GM21390 (cell line): ENCODE data around the gene SMARCA5.

Experiments used
- ATAC-seq: cut with Tn5 transposase; IDR thresholded peaks from one replicate; pipeline ENCODE4 v1.9.1; 2021; ENCODE audit not compliant: unreplicated experiment

SMARCA5 gene

GRCh38 chr4:143531380-143531779 is 17.9 kb downstream of the SMARCA5 start:
- no peak for ATAC-seq

GRCh38 chr4:143531788-143532491 is 18.4 kb downstream of the SMARCA5 start:
- no peak for ATAC-seq

- no peak for ATAC-seq
Observed at GRCh38 chr4:143538979-143539669, 25.6 kb downstream of the SMARCA5 start.

GRCh38 chr4:143539670-143540023 is 26.1 kb downstream of the SMARCA5 start:
- no peak for ATAC-seq

GRCh38 chr4:143549928-143550327 is 36.4 kb downstream of the SMARCA5 start:
- no peak for ATAC-seq

GRCh38 chr4:143554728-143555597 is 41.5 kb downstream of the SMARCA5 start:
- peak; percentile 62 for ATAC-seq

- ATAC-seq = no peak
Observed at GRCh38 chr4:143555676-143556075, 42.2 kb downstream of the SMARCA5 start.

- no peak for ATAC-seq
Observed at GRCh38 chr4:143558286-143558685, 44.8 kb downstream of the SMARCA5 start.

GRCh38 chr4:143558823-143559756 is 45.6 kb downstream of the SMARCA5 start:
- peak; percentile 82 for ATAC-seq

GRCh38 chr4:143559757-143560147 is 46.2 kb downstream of the SMARCA5 start:
- ATAC-seq = peak; percentile 3

- no peak for ATAC-seq
Observed at GRCh38 chr4:143564472-143564871, 51.0 kb downstream of the SMARCA5 start.

- ATAC-seq = no peak
Observed at GRCh38 chr4:143575331-143575730, 61.8 kb downstream of the SMARCA5 start.

- no peak for ATAC-seq
Observed at GRCh38 chr4:143581331-143581946, 67.9 kb downstream of the SMARCA5 start.

- no peak for ATAC-seq
Observed at GRCh38 chr4:143585548-143585947, 72.0 kb downstream of the SMARCA5 start.

GRCh38 chr4:143586080-143586479 is 72.6 kb downstream of the SMARCA5 start:
- no peak for ATAC-seq

GRCh38 chr4:143587703-143588102 is 74.2 kb downstream of the SMARCA5 start:
- no peak for ATAC-seq

- no peak for ATAC-seq
Observed at GRCh38 chr4:143597276-143597675, 83.8 kb downstream of the SMARCA5 start.

GRCh38 chr4:143598816-143599215 is 85.3 kb downstream of the SMARCA5 start:
- no peak for ATAC-seq

GRCh38 chr4:143599827-143600226 is 86.3 kb downstream of the SMARCA5 start:
- no peak for ATAC-seq

GRCh38 chr4:143606480-143606879 is 93.0 kb downstream of the SMARCA5 start:
- no peak for ATAC-seq
